Gastrocnemius medialis (tissue), 4 donors: ENCODE data around the gene ITGA3.

Experiments used
- CTCF ChIP-seq, 5 experiments: fragments of 450-650 bp in 3 of 5; fragments of 200-600 bp in 2 of 5; sonication (generic) in 2 of 5; IDR thresholded peaks in 4 of 5; conservative IDR thresholded peaks in 1 of 5; 1 replicate in 4 of 5; 2 replicates in 1 of 5; pipeline ENCODE4 v1.5.1; 2016 to 2019; ENCODE audit warnings: antibody characterized with exemption in 5 of 5, mild to moderate bottlenecking in 3 of 5, moderate library complexity in 3 of 5
- POLR2A ChIP-seq, 2 donors: fragments of 450-650 bp; IDR thresholded peaks; one replicate each; pipeline ENCODE4 v1.6.1; 2017; ENCODE audit warnings: antibody characterized with exemption in 2 of 2, mild to moderate bottlenecking in 2 of 2, moderate library complexity in 2 of 2

GRCh38 chr17:50047083-50047482, 8.8 kb upstream of the ITGA3 start:
- TF ChIP-seq CTCF (IDR thresholded peaks at IDR 0.05 in 4 of 5, conservative IDR thresholded peaks at IDR 0.05 in 1 of 5): no peak
- no peak for TF ChIP-seq POLR2A (IDR thresholded peaks at IDR 0.05)
